Activated T-cell treated with anti-CD3 and anti-CD28 coated beads for 48 hours (primary cell): ENCODE data around the gene OSBPL10.
"Not testable (repeated sequence)": the region's sequence is repeated elsewhere in the genome, so short reads cannot be mapped to it uniquely, and the experiment has no call there.

Source experiments
- DNase-seq: peaks from one replicate; pipeline ENCODE4 v3.0.0-alpha.2; 2020; ENCODE audit warnings: low read depth

The OSBPL10 gene

GRCh38 chr3:31699309-31699953, 281.6 kb downstream of the OSBPL10 start:
- no peak for DNase-seq

- no peak for DNase-seq
Measured at GRCh38 chr3:31696815-31697548, 284.1 kb downstream of the OSBPL10 start.

- DNase-seq: no peak
Measured at GRCh38 chr3:31696009-31696297, 285.1 kb downstream of the OSBPL10 start.

GRCh38 chr3:31695280-31696008, 285.6 kb downstream of the OSBPL10 start:
- no peak for DNase-seq

- DNase-seq: no peak
Measured at GRCh38 chr3:31693346-31693745, 287.7 kb downstream of the OSBPL10 start.

GRCh38 chr3:31692751-31693150, 288.3 kb downstream of the OSBPL10 start:
- DNase-seq: no peak

GRCh38 chr3:31690771-31691170, 290.3 kb downstream of the OSBPL10 start:
- DNase-seq: no peak

GRCh38 chr3:31689523-31689922, 291.5 kb downstream of the OSBPL10 start:
- not testable (repeated sequence) for DNase-seq

GRCh38 chr3:31688984-31689383, 292.1 kb downstream of the OSBPL10 start:
- no peak for DNase-seq

- DNase-seq: no peak
Measured at GRCh38 chr3:31687020-31687802, 293.9 kb downstream of the OSBPL10 start.

GRCh38 chr3:31680072-31680870, 300.8 kb downstream of the OSBPL10 start:
- DNase-seq: no peak

GRCh38 chr3:31676556-31676955, 304.5 kb downstream of the OSBPL10 start:
- no peak for DNase-seq

- no peak for DNase-seq
Measured at GRCh38 chr3:31673950-31674349, 307.1 kb downstream of the OSBPL10 start.

GRCh38 chr3:31671976-31672375, 309.1 kb downstream of the OSBPL10 start:
- DNase-seq: no peak

- no peak for DNase-seq
Measured at GRCh38 chr3:31671451-31671850, 309.6 kb downstream of the OSBPL10 start.

- DNase-seq: no peak
Measured at GRCh38 chr3:31670722-31671121, 310.3 kb downstream of the OSBPL10 start.

GRCh38 chr3:31670136-31670535, 310.9 kb downstream of the OSBPL10 start:
- DNase-seq: no peak

- DNase-seq: no peak
Measured at GRCh38 chr3:31668242-31668641, 312.8 kb downstream of the OSBPL10 start.

- no peak for DNase-seq
Measured at GRCh38 chr3:31667582-31667981, 313.5 kb downstream of the OSBPL10 start.

- DNase-seq: no peak
Measured at GRCh38 chr3:31664031-31664430, 317.0 kb downstream of the OSBPL10 start.

GRCh38 chr3:31661993-31662670, 318.9 kb downstream of the OSBPL10 start:
- DNase-seq: no peak
